ES-I3 (cell line): ENCODE results near the gene CIITA.
"Not testable (repeated sequence)": the region's sequence is repeated elsewhere in the genome, so short reads cannot be mapped to it uniquely, and the experiment has no call there.

Source experiments
- H3K36me3 ChIP-seq: 2 replicates; pipeline ENCODE4 v1.6.1; 2013; ENCODE audit warnings: mild to moderate bottlenecking, low read length, control low read depth, moderate library complexity; ENCODE audit not compliant: insufficient read depth
- H3K4me1 ChIP-seq: 2 replicates; pipeline ENCODE4 v1.6.1; 2013; ENCODE audit warnings: mild to moderate bottlenecking, control low read depth, low read length; ENCODE audit not compliant: insufficient read depth
- H3K9ac ChIP-seq: 2 replicates; pipeline ENCODE4 v1.6.1; 2013; ENCODE audit warnings: low read depth, mild to moderate bottlenecking, low read length, moderate library complexity
- H3K9me3 ChIP-seq: 2 replicates; pipeline ENCODE4 v1.6.1; 2013; ENCODE audit warnings: mild to moderate bottlenecking, low read length, moderate library complexity; ENCODE audit not compliant: control insufficient read depth, insufficient read depth

The CIITA gene

GRCh38 chr16:10906914-10907756 is 30.1 kb downstream of the CIITA start:
- Histone ChIP-seq H3K9ac (no peak overlapping the region), H3K36me3 (no peaks in the 10 kb centered on the region), H3K4me1 (no peaks in the 10 kb centered on the region), H3K9me3 (0 out of 2 replicates have a peak, but pooled peaks cover 4% of the 10 kb centered on the region)

- H3K9ac ChIP-seq, result no peak overlapping the region
- H3K9me3 ChIP-seq, result 0 out of 2 replicates have a peak, but pooled peaks cover 4% of the 10 kb centered on the region
- no peaks in the 10 kb centered on the region for H3K4me1 ChIP-seq
- no peaks in the 10 kb centered on the region for H3K36me3 ChIP-seq
Measured at GRCh38 chr16:10907757-10908045, 30.7 kb downstream of the CIITA start.

GRCh38 chr16:10911267-10911666 is 34.3 kb downstream of the CIITA start:
- no peaks in the 10 kb centered on the region for H3K4me1 ChIP-seq
- no peak overlapping the region for H3K9ac ChIP-seq
- H3K9me3 ChIP-seq, result no peaks in the 10 kb centered on the region
- H3K36me3 ChIP-seq, result no peaks in the 10 kb centered on the region

GRCh38 chr16:10916534-10916933 is 39.5 kb downstream of the CIITA start:
- Histone ChIP-seq H3K9ac (no peak overlapping the region), H3K36me3 (no peaks in the 10 kb centered on the region), H3K4me1 (no peaks in the 10 kb centered on the region; the same call in 1 of the 2 replicates), H3K9me3 (no peaks in the 10 kb centered on the region)

GRCh38 chr16:10918294-10919002 is 41.4 kb downstream of the CIITA start:
- Histone ChIP-seq H3K9ac (no peak overlapping the region; the same call in 1 of the 2 replicates), H3K4me1 (peaks cover 3% of the 10 kb centered on the region; the same call in 1 of the 2 replicates), H3K9me3 (no peaks in the 10 kb centered on the region), H3K36me3 (no peaks in the 10 kb centered on the region)

- Histone ChIP-seq H3K9me3 (no peaks in the 10 kb centered on the region), H3K36me3 (no peaks in the 10 kb centered on the region), H3K4me1 (peaks cover 5% of the 10 kb centered on the region; the same call in 1 of the 2 replicates), H3K9ac (no peak overlapping the region)
Measured at GRCh38 chr16:10919003-10919351, 42.0 kb downstream of the CIITA start.

GRCh38 chr16:10920726-10921427 is 43.9 kb downstream of the CIITA start:
- Histone ChIP-seq H3K4me1 (peaks cover 5% of the 10 kb centered on the region; the same call in 1 of the 2 replicates), H3K36me3 (no peaks in the 10 kb centered on the region), H3K9me3 (no peaks in the 10 kb centered on the region), H3K9ac (no peak overlapping the region)

GRCh38 chr16:10921536-10922327 is 44.7 kb downstream of the CIITA start:
- Histone ChIP-seq H3K4me1 (peaks cover 5% of the 10 kb centered on the region; the same call in 1 of the 2 replicates), H3K9me3 (no peaks in the 10 kb centered on the region), H3K9ac (no peak overlapping the region), H3K36me3 (no peaks in the 10 kb centered on the region)

- Histone ChIP-seq H3K9me3 (no peaks in the 10 kb centered on the region), H3K9ac (no peak overlapping the region), H3K36me3 (no peaks in the 10 kb centered on the region; the same call in 1 of the 2 replicates), H3K4me1 (peaks cover 5% of the 10 kb centered on the region; the same call in 1 of the 2 replicates)
Measured at GRCh38 chr16:10922328-10923145, 45.5 kb downstream of the CIITA start.

GRCh38 chr16:10923146-10923649 is 46.2 kb downstream of the CIITA start:
- H3K4me1 ChIP-seq, result peaks cover 5% of the 10 kb centered on the region; the same call in 1 of the 2 replicates
- H3K9ac ChIP-seq, result no peak overlapping the region
- peaks cover 4% of the 10 kb centered on the region; the same call in 1 of the 2 replicates for H3K36me3 ChIP-seq
- H3K9me3 ChIP-seq, result no peaks in the 10 kb centered on the region

GRCh38 chr16:10923650-10924214 is 46.7 kb downstream of the CIITA start:
- Histone ChIP-seq H3K36me3 (peaks cover 4% of the 10 kb centered on the region; the same call in 1 of the 2 replicates), H3K9me3 (no peaks in the 10 kb centered on the region), H3K9ac (no peak overlapping the region), H3K4me1 (peaks cover 5% of the 10 kb centered on the region; the same call in 1 of the 2 replicates)

GRCh38 chr16:10925285-10925684 is 48.3 kb downstream of the CIITA start:
- not testable (repeated sequence) for H3K4me1 ChIP-seq, H3K9ac ChIP-seq, H3K9me3 ChIP-seq, H3K36me3 ChIP-seq

- Histone ChIP-seq H3K4me1 (peaks cover 5% of the 10 kb centered on the region; the same call in 1 of the 2 replicates), H3K9ac (no peak overlapping the region), H3K9me3 (no peaks in the 10 kb centered on the region), H3K36me3 (peaks cover 4% of the 10 kb centered on the region; the same call in 1 of the 2 replicates)
Measured at GRCh38 chr16:10926094-10926493, 49.1 kb downstream of the CIITA start.
